SK-N-MC (cell line): Measurements from ENCODE around the gene FCF1.
"Not testable (repeated sequence)": the region's sequence is repeated elsewhere in the genome, so short reads cannot be mapped to it uniquely, and the experiment has no call there.

Experiments used
- DNase-seq: peaks from one replicate; pipeline ENCODE4 v3.0.0-alpha.2; 2011; ENCODE audit warnings: low read depth, low spot score
- H3K27ac ChIP-seq: fragments of 200-600 bp; sonication (generic); 2 replicates; pipeline ENCODE4 v1.5.1; 2016; ENCODE audit warnings: mixed run types
- H3K36me3 ChIP-seq: fragments of 200-600 bp; sonication (generic); 2 replicates; pipeline ENCODE4 v1.6.1; 2017; ENCODE audit warnings: antibody characterized with exemption, low read length, mixed read lengths; ENCODE audit not compliant: insufficient read depth
- H3K4me3 ChIP-seq: fragments of 200-600 bp; sonication (generic); 2 replicates; pipeline ENCODE4 v1.5.1; 2016
- H3K9ac ChIP-seq: fragments of 200-600 bp; sonication (generic); 2 replicates; pipeline ENCODE4 v1.8.0; 2017; ENCODE audit warnings: mixed run types, mixed read lengths; ENCODE audit not compliant: insufficient read length
- H3K9me3 ChIP-seq: fragments of 200-600 bp; sonication (generic); 2 replicates; pipeline ENCODE4 v1.6.1; 2017; ENCODE audit warnings: low read depth, mild to moderate bottlenecking, antibody characterized with exemption, low read length, moderate library complexity, mixed read lengths
- EZH2 ChIP-seq: fragments of 200-600 bp; sonication (generic); IDR thresholded peaks from one replicate; pipeline ENCODE4 v1.6.1; 2017; ENCODE audit warnings: antibody characterized with exemption
- FOXP2 ChIP-seq: optimal IDR thresholded peaks from 2 replicates; pipeline ENCODE3; 2011; ENCODE audit warnings: mild to moderate bottlenecking, moderate library complexity; ENCODE audit not compliant: insufficient read depth; ENCODE audit errors: extremely low read length, control extremely low read depth
- POLR2AphosphoS5 ChIP-seq: IDR thresholded peaks from 2 replicates; pipeline ENCODE4 v1.6.1; 2012; ENCODE audit warnings: mild to moderate bottlenecking, low read depth, low read length, borderline replicate concordance

The FCF1 gene

GRCh38 chr14:74735125-74735524, 22.2 kb downstream of the FCF1 start:
- Histone ChIP-seq H3K27ac (no peak overlapping the region), H3K9ac (no peak overlapping the region), H3K9me3 (no peaks in the 10 kb centered on the region), H3K4me3 (no peak overlapping the region), H3K36me3 (peaks cover 65% of the 10 kb centered on the region)
- DNase-seq, result no peak
- TF ChIP-seq POLR2AphosphoS5, result no peak
- TF ChIP-seq EZH2, result no peak
- no peak for TF ChIP-seq FOXP2

DNA sequence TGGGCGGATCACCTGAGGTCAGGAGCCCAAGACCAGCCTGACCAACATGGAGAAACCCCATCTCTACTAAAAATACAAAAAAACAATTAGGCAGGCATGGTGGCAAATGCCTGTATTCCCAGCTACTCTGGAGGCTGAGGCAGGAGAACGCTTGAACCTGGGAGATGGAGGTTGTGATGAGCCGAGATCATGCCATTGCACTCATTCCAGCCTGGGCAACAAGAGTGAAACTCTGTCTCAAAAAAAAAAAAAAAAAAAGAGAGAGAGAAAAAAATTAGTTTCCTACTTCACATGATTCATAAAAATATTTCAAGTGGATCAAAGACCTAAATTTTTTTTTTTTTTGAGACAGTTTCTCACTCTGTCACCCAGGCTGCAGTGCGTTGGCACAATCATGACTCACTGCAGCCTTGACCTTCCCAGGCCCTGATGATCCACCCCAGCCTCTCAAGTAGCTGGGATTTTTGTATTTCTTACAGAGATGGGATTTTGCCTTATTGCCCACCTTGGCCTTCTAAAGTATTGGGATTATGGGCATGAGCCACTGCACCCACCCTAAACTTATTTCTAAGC, 24.9 kb downstream of the FCF1 start:
- H3K27ac ChIP-seq, result no peak overlapping the region
- H3K9me3 ChIP-seq, result no peaks in the 10 kb centered on the region
- peaks cover 50% of the 10 kb centered on the region for H3K36me3 ChIP-seq
- TF ChIP-seq EZH2 (no peak), POLR2AphosphoS5 (no peak), FOXP2 (no peak)
- H3K9ac ChIP-seq, result no peak overlapping the region
- no peak for DNase-seq
- H3K4me3 ChIP-seq, result no peak overlapping the region

DNA sequence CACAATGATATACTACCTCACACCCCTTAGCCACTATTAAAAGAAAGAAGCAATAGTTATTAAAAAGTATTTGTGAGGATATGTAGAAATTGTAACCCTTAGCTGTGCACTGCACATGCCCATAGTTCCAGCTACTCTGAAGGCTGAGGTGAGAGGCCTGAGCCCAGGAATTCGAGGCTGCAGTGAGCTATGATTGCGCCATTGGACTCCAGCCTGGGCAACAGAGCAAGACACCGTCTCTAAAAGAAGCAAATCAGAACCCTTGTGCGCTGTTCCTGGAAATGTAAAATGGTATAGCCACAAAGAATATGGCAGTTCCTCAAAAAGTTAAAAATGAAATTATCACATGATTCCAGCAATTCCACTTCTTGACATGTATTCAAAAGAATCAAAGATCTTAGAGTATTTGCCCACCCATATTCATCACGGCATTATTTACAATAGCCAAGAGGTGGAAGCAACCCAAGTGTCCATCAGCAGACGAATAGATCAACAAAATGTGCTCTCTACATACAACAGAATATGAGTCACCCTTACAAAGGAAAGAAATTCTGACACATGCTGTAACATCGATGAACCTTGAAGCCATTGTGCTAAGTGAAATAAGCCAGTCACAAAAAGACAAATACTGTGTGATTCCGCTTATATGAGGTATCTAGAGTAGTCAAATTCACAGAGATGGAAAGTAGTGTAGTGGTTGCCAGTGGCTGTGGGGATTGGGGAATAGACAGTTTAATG, 26.5 kb downstream of the FCF1 start:
- no peak overlapping the region for H3K27ac ChIP-seq
- H3K9me3 ChIP-seq, result no peaks in the 10 kb centered on the region
- peaks cover 40% of the 10 kb centered on the region for H3K36me3 ChIP-seq
- H3K9ac ChIP-seq, result no peak overlapping the region
- TF ChIP-seq FOXP2 (no peak), EZH2 (no peak), POLR2AphosphoS5 (no peak)
- no peak overlapping the region for H3K4me3 ChIP-seq
- no peak for DNase-seq

- Histone ChIP-seq H3K27ac (no peak overlapping the region), H3K36me3 (no peaks in the 10 kb centered on the region), H3K9ac (no peak overlapping the region), H3K9me3 (no peaks in the 10 kb centered on the region), H3K4me3 (no peak overlapping the region)
- TF ChIP-seq POLR2AphosphoS5 (no peak), FOXP2 (no peak), EZH2 (no peak)
- no peak for DNase-seq
These were observed 34.3 kb downstream of the FCF1 start for GRCh38 chr14:74747237-74747636.

- DNase-seq, result no peak
- Histone ChIP-seq H3K9ac (no peak overlapping the region), H3K27ac (no peak overlapping the region), H3K4me3 (no peak overlapping the region), H3K36me3 (no peaks in the 10 kb centered on the region), H3K9me3 (peaks cover 3% of the 10 kb centered on the region; the same call in 1 of the 2 replicates)
- TF ChIP-seq FOXP2, result no peak
- no peak for TF ChIP-seq POLR2AphosphoS5
- no peak for TF ChIP-seq EZH2
These were observed 41.2 kb downstream of the FCF1 start for GRCh38 chr14:74754157-74754556.

GRCh38 chr14:74754899-74755298, 42.0 kb downstream of the FCF1 start:
- peaks cover 3% of the 10 kb centered on the region; the same call in 1 of the 2 replicates for H3K9me3 ChIP-seq
- H3K4me3 ChIP-seq, result no peak overlapping the region
- TF ChIP-seq FOXP2 (no peak), EZH2 (no peak), POLR2AphosphoS5 (no peak)
- H3K36me3 ChIP-seq, result no peaks in the 10 kb centered on the region
- H3K9ac ChIP-seq, result no peak overlapping the region
- no peak overlapping the region for H3K27ac ChIP-seq
- no peak for DNase-seq

DNA sequence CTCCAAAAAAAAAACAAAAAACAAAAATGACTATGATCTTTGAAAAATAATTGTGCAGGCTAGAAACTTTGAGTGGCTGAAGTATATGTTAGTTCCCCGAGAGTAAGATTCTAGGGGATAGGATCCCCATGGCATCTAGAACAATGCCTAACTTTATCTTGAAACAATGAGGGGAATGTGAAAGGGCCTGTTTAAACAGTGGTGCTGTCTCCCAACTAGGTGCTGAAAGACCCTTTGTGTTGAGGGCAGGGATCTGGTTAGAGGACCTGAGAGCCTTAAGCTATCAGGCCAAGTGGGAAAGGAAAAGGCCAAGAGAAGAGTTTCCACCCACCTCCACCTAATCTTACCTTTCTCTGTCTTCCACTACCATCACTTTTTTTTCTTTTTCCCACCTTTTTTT, 43.4 kb downstream of the FCF1 start:
- peaks cover 3% of the 10 kb centered on the region; the same call in 1 of the 2 replicates for H3K9me3 ChIP-seq
- no peak overlapping the region for H3K9ac ChIP-seq
- no peaks in the 10 kb centered on the region for H3K36me3 ChIP-seq
- no peak for DNase-seq
- H3K4me3 ChIP-seq, result no peak overlapping the region
- H3K27ac ChIP-seq, result no peak overlapping the region
- TF ChIP-seq FOXP2, result no peak
- TF ChIP-seq EZH2, result no peak
- no peak for TF ChIP-seq POLR2AphosphoS5

GRCh38 chr14:74758505-74758904, 45.6 kb downstream of the FCF1 start:
- H3K36me3 ChIP-seq, DNase-seq, H3K4me3 ChIP-seq: not testable (repeated sequence)

DNA sequence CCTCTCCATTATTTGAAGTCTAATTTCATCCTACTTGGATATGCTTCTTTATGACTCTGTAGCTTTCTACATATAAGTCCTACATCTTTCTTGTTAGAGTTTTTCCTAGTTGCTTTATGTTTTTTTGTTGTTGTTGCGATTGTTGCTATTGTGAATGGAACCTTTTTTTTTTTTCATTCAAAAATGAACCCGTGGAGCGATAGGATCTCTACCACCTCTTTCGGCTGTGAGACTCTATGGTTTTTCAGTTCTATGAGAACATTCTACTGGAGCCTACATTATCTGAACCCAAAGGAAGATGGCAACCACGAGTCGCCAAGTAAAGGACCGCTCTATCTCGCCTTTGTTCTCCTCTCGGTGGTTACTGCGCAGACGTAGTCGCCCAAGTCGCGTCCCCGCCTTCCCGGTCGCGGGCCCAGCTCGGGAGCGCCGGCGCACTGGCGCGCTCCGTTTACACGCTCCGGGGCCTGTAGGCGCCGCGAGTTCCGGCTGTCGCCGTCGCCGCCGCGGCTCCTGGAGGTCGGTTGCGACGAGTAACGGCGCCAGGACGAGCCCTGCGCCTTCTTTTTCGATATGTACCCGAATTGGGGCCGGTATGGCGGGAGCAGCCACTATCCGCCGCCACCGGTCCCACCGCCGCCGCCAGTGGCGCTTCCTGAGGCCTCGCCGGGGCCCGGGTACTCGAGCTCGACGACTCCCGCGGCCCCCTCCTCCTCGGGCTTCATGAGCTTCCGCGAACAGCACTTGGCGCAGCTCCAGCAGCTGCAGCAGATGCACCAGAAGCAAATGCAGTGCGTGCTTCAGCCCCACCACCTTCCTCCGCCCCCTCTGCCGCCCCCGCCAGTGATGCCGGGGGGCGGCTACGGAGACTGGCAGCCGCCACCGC, 50.2 kb downstream of the FCF1 start, which contains the start of gene YLPM1:
Gene YLPM1 (plus strand): TSS at position 400 of the 886 bp plus-strand sequence. CDS start 174 bp downstream, at position 574.
- Histone ChIP-seq H3K9me3 (no peaks in the 10 kb centered on the region), H3K9ac (peak within 1 kb of the TSS; percentile 99), H3K27ac (peak within 1 kb of the TSS; percentile 92), H3K36me3 (peaks cover 28% of the 10 kb centered on the region), H3K4me3 (peak within 1 kb of the TSS; percentile 86)
- TF ChIP-seq FOXP2 (no peak), POLR2AphosphoS5 (peak; percentile 94), EZH2 (no peak)
- DNase-seq, result peak; percentile 96

More at GRCh38 chr14:74758505-74758904, 45.6 kb downstream of the FCF1 start:
- not testable (repeated sequence) for H3K9me3 ChIP-seq, H3K9ac ChIP-seq, H3K27ac ChIP-seq
